Measurements from ENCODE around the gene HBG2. TPM values are rescaled to one million over a fixed set of nuclear protein-coding genes. Genes with fewer than 3 reads are reported as not detected.

HBG2 gene
- total and polyA plus RNA-seq, 9 of the 15 experiments (the other 6 are each of a cell fraction or from before 2014, with no cell fraction given): 1,626 to 58,619 (median 10,515) TPM

DNA sequence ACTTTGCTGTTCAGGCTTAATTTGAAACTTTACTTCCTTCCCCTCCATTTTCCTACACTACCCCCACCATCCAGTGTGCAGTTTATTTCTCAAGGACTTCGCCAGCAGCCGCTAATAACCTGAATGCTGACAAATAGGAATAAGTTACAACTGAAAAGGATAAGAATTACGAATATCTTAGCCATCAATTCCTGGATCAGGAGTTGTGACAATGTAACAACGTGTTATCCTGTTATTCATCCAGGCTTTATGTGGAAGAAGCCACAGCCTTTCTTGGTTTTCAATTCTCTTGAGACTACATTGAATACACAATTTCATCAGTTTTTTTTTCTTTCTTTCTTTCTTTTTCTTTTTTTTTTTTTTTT is 10.8 kb downstream of the HBG2 start (continued):
- TF ChIP-seq TAF15 (IDR thresholded peaks at IDR 0.05; ENCODE audit: low read depth, low read length) (no peak), HDAC6 (IDR thresholded peaks at IDR 0.05; ENCODE audit: low read depth, low read length) (no peak), POLR2A (conservative IDR thresholded peaks at IDR 0.05) (peak; percentile 48), EWSR1 (IDR thresholded peaks at IDR 0.05; ENCODE audit: borderline replicate concordance, low read depth, partially characterized antibody) (peak; percentile 79), TAL1 (IDR thresholded peaks at IDR 0.05) (no peak), POLR2G (IDR thresholded peaks at IDR 0.05; ENCODE audit: low read depth, low read length) (no peak), FOXA3 (CRISPR knock-in tag; conservative IDR thresholded peaks at IDR 0.05 in 1 of 2, IDR thresholded peaks at IDR 0.05 in 1 of 2) (peak in 1 of 2 experiments; percentile 34; a peak in 2 of 4 replicates), ZNF717 (CRISPR knock-in tag; IDR thresholded peaks at IDR 0.05) (no peak), ZFP36 (IDR thresholded peaks at IDR 0.05; ENCODE audit: low read depth, low read length, partially characterized antibody) (no peak), FOS (IDR thresholded peaks at IDR 0.05; ENCODE audit: extremely low read depth, insufficient read length) (no peak), ZNF696 (CRISPR knock-in tag; conservative IDR thresholded peaks at IDR 0.05) (0 out of 2 replicates have a peak, but pooled peaks have one; percentile 17), NCOA6 (IDR thresholded peaks at IDR 0.05) (no peak), CBX1 (IDR thresholded peaks at IDR 0.05; ENCODE audit: low read depth) (no peak), FOXP1 (CRISPR knock-in tag; IDR thresholded peaks at IDR 0.05) (no peak), ZFP30 (CRISPR knock-in tag; IDR thresholded peaks at IDR 0.05; ENCODE audit: borderline replicate concordance) (peak; percentile 34; the same call in 1 of the 2 replicates), EZH2 (IDR thresholded peaks at IDR 0.05; ENCODE audit: borderline replicate concordance, low read depth, low read length) (no peak), YY1 (IDR thresholded peaks at IDR 0.05; ENCODE audit: borderline replicate concordance in 1 of 3, control insufficient read depth in 1 of 3, extremely low read depth in 1 of 3, insufficient read depth in 3 of 3, insufficient read length in 1 of 3, insufficient replicate concordance in 2 of 3, low read depth in 1 of 3, low read length in 2 of 3) (no peak), BMI1 (IDR thresholded peaks at IDR 0.05; ENCODE audit: low read length) (no peak), MEIS2 (IDR thresholded peaks at IDR 0.05; ENCODE audit: partially characterized antibody) (no peak), FIP1L1 (IDR thresholded peaks at IDR 0.05; ENCODE audit: low read depth, low read length, poor library complexity, severe bottlenecking) (no peak), KLF10 (CRISPR knock-in tag; IDR thresholded peaks at IDR 0.05) (peak; percentile 74; the same call in 1 of the 2 replicates)
- TF ChIP-seq, protein P1, sequence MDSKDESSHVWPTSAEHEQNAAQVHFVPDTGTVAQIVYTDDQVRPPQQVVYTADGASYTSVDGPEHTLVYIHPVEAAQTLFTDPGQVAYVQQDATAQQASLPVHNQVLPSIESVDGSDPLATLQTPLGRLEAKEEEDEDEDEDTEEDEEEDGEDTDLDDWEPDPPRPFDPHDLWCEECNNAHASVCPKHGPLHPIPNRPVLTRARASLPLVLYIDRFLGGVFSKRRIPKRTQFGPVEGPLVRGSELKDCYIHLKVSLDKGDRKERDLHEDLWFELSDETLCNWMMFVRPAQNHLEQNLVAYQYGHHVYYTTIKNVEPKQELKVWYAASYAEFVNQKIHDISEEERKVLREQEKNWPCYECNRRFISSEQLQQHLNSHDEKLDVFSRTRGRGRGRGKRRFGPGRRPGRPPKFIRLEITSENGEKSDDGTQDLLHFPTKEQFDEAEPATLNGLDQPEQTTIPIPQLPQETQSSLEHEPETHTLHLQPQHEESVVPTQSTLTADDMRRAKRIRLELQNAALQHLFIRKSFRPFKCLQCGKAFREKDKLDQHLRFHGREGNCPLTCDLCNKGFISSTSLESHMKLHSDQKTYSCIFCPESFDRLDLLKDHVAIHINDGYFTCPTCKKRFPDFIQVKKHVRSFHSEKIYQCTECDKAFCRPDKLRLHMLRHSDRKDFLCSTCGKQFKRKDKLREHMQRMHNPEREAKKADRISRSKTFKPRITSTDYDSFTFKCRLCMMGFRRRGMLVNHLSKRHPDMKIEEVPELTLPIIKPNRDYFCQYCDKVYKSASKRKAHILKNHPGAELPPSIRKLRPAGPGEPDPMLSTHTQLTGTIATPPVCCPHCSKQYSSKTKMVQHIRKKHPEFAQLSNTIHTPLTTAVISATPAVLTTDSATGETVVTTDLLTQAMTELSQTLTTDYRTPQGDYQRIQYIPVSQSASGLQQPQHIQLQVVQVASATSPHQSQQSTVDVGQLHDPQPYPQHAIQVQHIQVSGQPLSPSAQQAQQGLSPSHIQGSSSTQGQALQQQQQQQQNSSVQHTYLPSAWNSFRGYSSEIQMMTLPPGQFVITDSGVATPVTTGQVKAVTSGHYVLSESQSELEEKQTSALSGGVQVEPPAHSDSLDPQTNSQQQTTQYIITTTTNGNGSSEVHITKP (IDR thresholded peaks at IDR 0.05; ENCODE audit: partially characterized antibody): no peak
- TF ChIP-seq, protein P2, sequence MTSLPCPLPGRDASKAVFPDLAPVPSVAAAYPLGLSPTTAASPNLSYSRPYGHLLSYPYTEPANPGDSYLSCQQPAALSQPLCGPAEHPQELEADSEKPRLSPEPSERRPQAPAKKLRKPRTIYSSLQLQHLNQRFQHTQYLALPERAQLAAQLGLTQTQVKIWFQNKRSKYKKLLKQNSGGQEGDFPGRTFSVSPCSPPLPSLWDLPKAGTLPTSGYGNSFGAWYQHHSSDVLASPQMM (CRISPR knock-in tag; IDR thresholded peaks at IDR 0.05): no peak
- TF ChIP-seq, protein P3, sequence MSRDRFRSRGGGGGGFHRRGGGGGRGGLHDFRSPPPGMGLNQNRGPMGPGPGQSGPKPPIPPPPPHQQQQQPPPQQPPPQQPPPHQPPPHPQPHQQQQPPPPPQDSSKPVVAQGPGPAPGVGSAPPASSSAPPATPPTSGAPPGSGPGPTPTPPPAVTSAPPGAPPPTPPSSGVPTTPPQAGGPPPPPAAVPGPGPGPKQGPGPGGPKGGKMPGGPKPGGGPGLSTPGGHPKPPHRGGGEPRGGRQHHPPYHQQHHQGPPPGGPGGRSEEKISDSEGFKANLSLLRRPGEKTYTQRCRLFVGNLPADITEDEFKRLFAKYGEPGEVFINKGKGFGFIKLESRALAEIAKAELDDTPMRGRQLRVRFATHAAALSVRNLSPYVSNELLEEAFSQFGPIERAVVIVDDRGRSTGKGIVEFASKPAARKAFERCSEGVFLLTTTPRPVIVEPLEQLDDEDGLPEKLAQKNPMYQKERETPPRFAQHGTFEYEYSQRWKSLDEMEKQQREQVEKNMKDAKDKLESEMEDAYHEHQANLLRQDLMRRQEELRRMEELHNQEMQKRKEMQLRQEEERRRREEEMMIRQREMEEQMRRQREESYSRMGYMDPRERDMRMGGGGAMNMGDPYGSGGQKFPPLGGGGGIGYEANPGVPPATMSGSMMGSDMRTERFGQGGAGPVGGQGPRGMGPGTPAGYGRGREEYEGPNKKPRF (IDR thresholded peaks at IDR 0.05; ENCODE audit: low read depth, low read length): no peak
